OCI-LY1 (cell line): ENCODE measurements around the gene GPR180.

Source experiments
- H2AFZ ChIP-seq: fragments of 200-600 bp; sonication (generic), shearing (Covaris generic); 2 replicates; pipeline ENCODE4 v1.6.0; 2014; ENCODE audit warnings: antibody characterized with exemption, mild to moderate bottlenecking, low read length
- H3F3A ChIP-seq: fragments of 200-600 bp; sonication (generic), shearing (Covaris generic); 2 replicates; pipeline ENCODE4 v1.6.0; 2014; ENCODE audit warnings: mild to moderate bottlenecking, antibody characterized with exemption, low read length, moderate library complexity; ENCODE audit not compliant: insufficient read depth
- H3K27ac ChIP-seq: fragments of 200-600 bp; sonication (generic); 2 replicates; pipeline ENCODE4 v1.5.1; 2014; ENCODE audit warnings: low read length, mixed run types, mild to moderate bottlenecking, low read depth; ENCODE audit not compliant: poor library complexity, severe bottlenecking
- H3K27me3 ChIP-seq: fragments of 200-600 bp; sonication (generic); 2 replicates; pipeline ENCODE4 v1.6.0; 2014; ENCODE audit warnings: antibody characterized with exemption, mild to moderate bottlenecking, low read length, moderate library complexity; ENCODE audit not compliant: insufficient read depth
- H3K36me3 ChIP-seq: fragments of 200-600 bp; sonication (generic); 2 replicates; pipeline ENCODE4 v1.6.1; 2014; ENCODE audit warnings: mild to moderate bottlenecking, antibody characterized with exemption, low read length, moderate library complexity, mixed read lengths; ENCODE audit not compliant: insufficient read depth
- H3K4me1 ChIP-seq: fragments of 200-600 bp; sonication (generic); 2 replicates; pipeline ENCODE4 v1.5.1; 2014; ENCODE audit warnings: mild to moderate bottlenecking, low read length, moderate library complexity; ENCODE audit not compliant: insufficient read depth, severe bottlenecking
- H3K4me2 ChIP-seq: fragments of 200-600 bp; sonication (generic), shearing (Covaris generic); 2 replicates; pipeline ENCODE4 v1.6.1; 2014; ENCODE audit warnings: low read length
- H3K4me3 ChIP-seq: fragments of 200-600 bp; sonication (generic); 2 replicates; pipeline ENCODE4 v1.5.1; 2014; ENCODE audit warnings: low read length, low read depth, mild to moderate bottlenecking, mixed read lengths; ENCODE audit not compliant: poor library complexity, severe bottlenecking
- H3K79me2 ChIP-seq: fragments of 200-600 bp; shearing (Covaris generic); 2 replicates; pipeline ENCODE4 v1.6.1; 2016; ENCODE audit warnings: mixed run types, low read length, mixed read lengths; ENCODE audit not compliant: insufficient read depth
- H3K9ac ChIP-seq: fragments of 200-600 bp; sonication (generic), shearing (Covaris generic); 2 replicates; pipeline ENCODE4 v1.6.1; 2014; ENCODE audit warnings: mild to moderate bottlenecking, low read length, mixed read lengths
- H3K9me2 ChIP-seq: fragments of 200-600 bp; sonication (generic), shearing (Covaris generic); 2 replicates; pipeline ENCODE4 v1.6.1; 2014; ENCODE audit warnings: low read depth, mild to moderate bottlenecking, low read length, mixed read lengths
- H3K9me3 ChIP-seq: fragments of 200-600 bp; shearing (Covaris generic); 2 replicates; pipeline ENCODE4 v1.6.1; 2014; ENCODE audit warnings: low read length, mixed read lengths
- H4K20me1 ChIP-seq: fragments of 200-600 bp; sonication (generic), shearing (Covaris generic); 2 replicates; pipeline ENCODE4 v1.6.0; 2016; ENCODE audit warnings: mild to moderate bottlenecking, low read length; ENCODE audit not compliant: insufficient read depth
- EZH2 ChIP-seq: fragments of 200-600 bp; sonication (generic), shearing (Covaris generic); IDR thresholded peaks from 2 replicates; pipeline ENCODE4 v1.8.0; 2017; ENCODE audit warnings: borderline replicate concordance, mixed run types, mild to moderate bottlenecking, antibody characterized with exemption, low read length, moderate library complexity, mixed read lengths
- TF ChIP-seq, protein P1 (sequence below): fragments of 200-600 bp; sonication (generic), shearing (Covaris generic); IDR thresholded peaks from 2 replicates; pipeline ENCODE4 v1.5.1; 2017; ENCODE audit warnings: mild to moderate bottlenecking, antibody characterized with exemption, low read length, moderate library complexity, mixed read lengths

Gene GPR180

DNA sequence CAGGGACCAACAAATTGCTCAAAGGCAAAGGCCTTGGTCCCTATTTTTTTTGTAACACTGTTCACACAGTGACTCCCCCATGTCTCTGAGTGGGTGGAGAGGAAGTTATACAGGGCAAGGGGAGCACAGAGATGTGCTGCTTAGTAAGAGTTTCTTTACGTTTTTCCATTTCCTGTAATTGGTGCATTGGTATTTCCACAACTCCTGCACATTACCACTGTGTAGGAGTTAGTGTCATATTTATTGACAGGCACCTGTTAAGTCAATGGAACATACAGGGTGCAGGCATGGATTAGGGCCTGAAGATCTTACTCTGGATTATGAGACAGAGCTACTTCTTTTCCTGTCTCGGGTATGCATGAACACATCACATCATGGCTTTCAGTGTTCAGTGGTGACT lies 65.5 kb downstream of the GPR180 start:
- Histone ChIP-seq H3K36me3 (no peaks in the 10 kb centered on the region), H3K9me2 (no peaks in the 10 kb centered on the region), H3K79me2 (no peaks in the 10 kb centered on the region), H3K9ac (no peak overlapping the region), H3K9me3 (no peaks in the 10 kb centered on the region; the same call in 1 of the 2 replicates), H3F3A (no peaks in the 10 kb centered on the region), H3K4me3 (no peak overlapping the region), H3K27me3 (peaks cover 13% of the 10 kb centered on the region), H3K4me2 (no peak overlapping the region), H4K20me1 (no peaks in the 10 kb centered on the region), H3K4me1 (no peaks in the 10 kb centered on the region), H2AFZ (no peak overlapping the region), H3K27ac (no peak overlapping the region)
- TF ChIP-seq EZH2: no peak
- TF ChIP-seq, protein P1, sequence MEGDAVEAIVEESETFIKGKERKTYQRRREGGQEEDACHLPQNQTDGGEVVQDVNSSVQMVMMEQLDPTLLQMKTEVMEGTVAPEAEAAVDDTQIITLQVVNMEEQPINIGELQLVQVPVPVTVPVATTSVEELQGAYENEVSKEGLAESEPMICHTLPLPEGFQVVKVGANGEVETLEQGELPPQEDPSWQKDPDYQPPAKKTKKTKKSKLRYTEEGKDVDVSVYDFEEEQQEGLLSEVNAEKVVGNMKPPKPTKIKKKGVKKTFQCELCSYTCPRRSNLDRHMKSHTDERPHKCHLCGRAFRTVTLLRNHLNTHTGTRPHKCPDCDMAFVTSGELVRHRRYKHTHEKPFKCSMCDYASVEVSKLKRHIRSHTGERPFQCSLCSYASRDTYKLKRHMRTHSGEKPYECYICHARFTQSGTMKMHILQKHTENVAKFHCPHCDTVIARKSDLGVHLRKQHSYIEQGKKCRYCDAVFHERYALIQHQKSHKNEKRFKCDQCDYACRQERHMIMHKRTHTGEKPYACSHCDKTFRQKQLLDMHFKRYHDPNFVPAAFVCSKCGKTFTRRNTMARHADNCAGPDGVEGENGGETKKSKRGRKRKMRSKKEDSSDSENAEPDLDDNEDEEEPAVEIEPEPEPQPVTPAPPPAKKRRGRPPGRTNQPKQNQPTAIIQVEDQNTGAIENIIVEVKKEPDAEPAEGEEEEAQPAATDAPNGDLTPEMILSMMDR: no peak

DNA sequence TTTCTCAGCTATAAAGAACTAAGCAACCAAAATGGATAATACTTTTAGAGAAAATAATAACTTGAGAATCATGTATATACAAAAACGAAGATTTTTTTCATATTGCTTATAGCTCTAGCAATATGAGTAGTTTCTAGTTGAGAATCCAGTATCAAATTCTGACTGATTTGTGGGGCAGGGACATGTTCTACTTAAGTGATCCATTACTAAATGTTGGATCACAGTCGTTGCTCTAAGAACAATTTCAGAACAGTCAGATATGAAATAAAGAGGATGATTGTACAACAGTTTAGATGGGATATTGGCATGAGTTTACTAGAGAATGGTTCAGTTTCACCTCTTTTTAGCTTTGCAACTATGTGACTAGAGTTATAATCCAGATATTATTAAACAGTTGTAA lies 70.7 kb downstream of the GPR180 start:
- Histone ChIP-seq H4K20me1 (no peaks in the 10 kb centered on the region), H3K36me3 (no peaks in the 10 kb centered on the region), H3F3A (no peaks in the 10 kb centered on the region), H3K9ac (no peak overlapping the region), H3K4me3 (no peak overlapping the region), H3K9me3 (no peaks in the 10 kb centered on the region; the same call in 1 of the 2 replicates), H2AFZ (no peak overlapping the region), H3K79me2 (no peaks in the 10 kb centered on the region), H3K4me2 (no peak overlapping the region), H3K27me3 (peaks cover 9% of the 10 kb centered on the region; the same call in 1 of the 2 replicates), H3K9me2 (no peaks in the 10 kb centered on the region), H3K27ac (no peak overlapping the region), H3K4me1 (no peaks in the 10 kb centered on the region)
- TF ChIP-seq, protein P1: no peak
- no peak for TF ChIP-seq EZH2

DNA sequence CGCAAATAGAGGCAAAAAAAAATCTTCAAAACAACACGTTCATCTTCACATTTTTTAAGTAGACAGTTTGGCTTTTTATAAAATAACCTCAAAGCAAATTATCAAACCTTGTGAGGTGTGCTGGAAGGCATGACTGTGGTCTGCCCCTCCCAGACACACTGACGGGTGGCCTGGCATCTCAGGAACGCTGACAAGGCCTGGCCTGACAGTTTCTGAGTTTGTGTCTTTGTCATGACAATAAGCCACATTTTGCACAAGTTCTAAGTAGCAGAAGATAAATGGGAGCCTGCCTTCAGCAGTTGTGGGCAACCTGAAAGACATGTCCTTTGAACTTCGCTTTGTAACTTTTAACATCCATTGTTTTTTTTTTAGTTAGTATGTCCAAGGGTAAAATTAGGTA lies 72.2 kb downstream of the GPR180 start:
- TF ChIP-seq, protein P1: no peak
- TF ChIP-seq EZH2: no peak
- H3K4me1 ChIP-seq: no peaks in the 10 kb centered on the region
- no peaks in the 10 kb centered on the region for H3K9me3 ChIP-seq
- no peak overlapping the region for H3K4me2 ChIP-seq
- no peaks in the 10 kb centered on the region for H3F3A ChIP-seq
- H3K79me2 ChIP-seq: no peaks in the 10 kb centered on the region
- H3K4me3 ChIP-seq: no peak overlapping the region
- H3K27ac ChIP-seq: no peak overlapping the region
- no peaks in the 10 kb centered on the region for H3K36me3 ChIP-seq
- H3K9me2 ChIP-seq: no peaks in the 10 kb centered on the region
- no peak overlapping the region for H2AFZ ChIP-seq
- H3K9ac ChIP-seq: no peak overlapping the region
- no peaks in the 10 kb centered on the region for H4K20me1 ChIP-seq
- no peaks in the 10 kb centered on the region for H3K27me3 ChIP-seq
